Ovary (tissue), 9 donors: ENCODE measurements around the gene CISD2. TPM values are rescaled to one million over a fixed set of nuclear protein-coding genes. Genes with fewer than 3 reads are reported as not detected.
A peak's percentile ranks its signal among the peaks of the same experiment; 100 is the strongest.
"Not testable (repeated sequence)": the region's sequence is repeated elsewhere in the genome, so short reads cannot be mapped to it uniquely, and the experiment has no call there.

Experiments used
- DNase-seq, 5 donors: peaks; one replicate each; pipeline ENCODE4 v3.0.0-alpha.2; 2019 to 2020
- H3K27ac ChIP-seq, 2 donors: fragments of 200-600 bp; one replicate each; pipeline versions ENCODE4 v1.5.1 to v1.8.0; 2019 to 2022
- H3K27me3 ChIP-seq: fragments of 200-600 bp; one replicate; pipeline ENCODE4 v1.8.0; 2022
- H3K36me3 ChIP-seq: fragments of 200-600 bp; sonication (generic); one replicate; pipeline ENCODE4 v1.5.1; 2019
- H3K4me1 ChIP-seq: one replicate; pipeline ENCODE4 v1.8.1; 2013; ENCODE audit warnings: mild to moderate bottlenecking, moderate library complexity; ENCODE audit not compliant: insufficient read depth
- H3K4me3 ChIP-seq: fragments of 200-600 bp; sonication (generic); one replicate; pipeline ENCODE4 v1.5.1; 2017
- H3K9me3 ChIP-seq, 2 donors: fragments of 200-600 bp in 1 of 2; sonication (generic) in 1 of 2; one replicate each; pipeline versions ENCODE4 v1.5.1 to v1.8.1; 2013 to 2019; ENCODE audit warnings: mild to moderate bottlenecking in 1 of 2, moderate library complexity in 1 of 2
- CTCF ChIP-seq, 3 donors: fragments of 450-650 bp in 2 of 3; fragments of 200-600 bp in 1 of 3; IDR thresholded peaks; one replicate each; pipeline versions ENCODE4 v1.5.1 to v1.8.0; 2016 to 2022; ENCODE audit warnings: antibody characterized with exemption in 3 of 3, mild to moderate bottlenecking in 1 of 3
- EP300 ChIP-seq: sonication (generic); formaldehyde crosslinking; IDR thresholded peaks from one replicate; pipeline ENCODE4 v1.6.1; 2017; ENCODE audit warnings: antibody characterized with exemption
- POLR2A ChIP-seq: fragments of 450-650 bp; IDR thresholded peaks from one replicate; pipeline ENCODE4 v1.6.1; 2017; ENCODE audit warnings: antibody characterized with exemption, mild to moderate bottlenecking, moderate library complexity
- WGBS, 3 donors: extraction: QIAGEN DNeasy Blood & Tissue Kit in 1 of 3; methylation state at CpG; one replicate each; pipeline versions ENCODE4 v1.1.5 to v1.1.7; 2013 to 2017; 5-methylcytosine and 5-hydroxymethylcytosine counted together
- intact Hi-C, 4 donors: fragments of 100-400 bp; cut with DNase I; formaldehyde crosslinking; loops; one replicate each; pipeline versions ENCODE4 v1.11.0 to v1.15.1; 2022 to 2023
- polyA plus RNA-seq, 2 donors: library from polyadenylated mRNA; stranded (reverse); fragments of 200-250 nt in 1 of 2; fragments of 350-450 nt in 1 of 2; fragmentation: Illumina TruSeq in 1 of 2; extraction: RNeasy Lipid Tissue Mini Kit (QIAGEN cat#74804) in 1 of 2; gene quantifications; one replicate each; pipeline ENCODE4 v1.2.3, GENCODE V29; 2013 to 2014
- total RNA-seq, 7 donors: library from RNA; depleted of rRNA in 2 of 7; stranded (reverse); fragments of >200 nt in 2 of 7; fragmentation: NEBNext Ultra II Directional in 3 of 7; extraction: Animal tissue kit (Norgen Biotek cat#: 25700) in 3 of 7; gene quantifications; one replicate each; pipeline versions ENCODE4 v1.1.0 to v1.2.4, GENCODE V29; 2016 to 2023
- donor health status: DM: no; HTN: no; CAD: no; lungs with moderate emphysema.
- donor health status: DM: no; HTN: no; CAD: no.
- donor health status: Bipolar disorder and iron deficiency.
- donor health status: DM: yes; HTN: yes; CAD: no.
- donor health status: DM: no; HTN: no; CAD: no.
- donor health status: DM: yes; HTN: yes; CAD: no.

Gene CISD2
- total and polyA plus RNA-seq, 9 donors: 7.9 to 27.1 (median 19.1) TPM

GRCh38 chr4:102867278-102868152 lies 1.3 kb upstream of the CISD2 start:
- WGBS, 3 donors: 66 to 81% (median 74%) methylated on average over 12 of the region's 12 CpGs
- Histone ChIP-seq H3K27me3 (no peaks in the 10 kb centered on the region), H3K4me3 (peak overlapping the region; percentile 63), H3K9me3 (no peaks in the 10 kb centered on the region), H3K4me1 (no peaks in the 10 kb centered on the region), H3K36me3 (no peaks in the 10 kb centered on the region), H3K27ac (peak overlapping the region; percentile 89 to 93)
- DNase-seq: no peak
- intact Hi-C loops: loop anchor here in 2 of 4 donors (1.0 to 2.0 kb wide), 3 partner anchors 39 to 367 kb away; partner anchors contain the start of genes NFKB1 (in 1 of the 2) and UBE2D3 (in 1 of the 2)
- TF ChIP-seq EP300 (no peak), CTCF (IDR thresholded peaks at IDR 0.05) (no peak), POLR2A (no peak)

- H3K4me3 ChIP-seq: peak overlapping the region; percentile 63
- DNase-seq: peak; percentile 18 to 68 (median 53)
- intact Hi-C loops: loop anchor here in 2 of 4 donors (1.0 to 2.0 kb wide), 3 partner anchors 40 to 367 kb away; partner anchors contain the start of genes NFKB1 (in 1 of the 2) and UBE2D3 (in 1 of the 2)
- no peaks in the 10 kb centered on the region for H3K27me3 ChIP-seq
- no peak for TF ChIP-seq POLR2A
- TF ChIP-seq CTCF (IDR thresholded peaks at IDR 0.05): no peak
- TF ChIP-seq EP300: no peak
- H3K4me1 ChIP-seq: no peaks in the 10 kb centered on the region
- H3K36me3 ChIP-seq: no peaks in the 10 kb centered on the region
- H3K27ac ChIP-seq: peak overlapping the region; percentile 89 to 93
- H3K9me3 ChIP-seq: no peaks in the 10 kb centered on the region
- WGBS, 3 donors: 5 to 16% (median 8%) methylated on average over 23 of the region's 23 CpGs
Measured at GRCh38 chr4:102868153-102868780, 525 bp upstream of the CISD2 start.

- TF ChIP-seq CTCF (IDR thresholded peaks at IDR 0.05): no peak
- no peak for TF ChIP-seq POLR2A
- no peak for TF ChIP-seq EP300
- H3K4me3 ChIP-seq: peak overlapping the region; percentile 63
- 5 to 8% (median 5%) methylated on average over 19 of the region's 19 CpGs for WGBS, 3 donors
- H3K36me3 ChIP-seq: no peaks in the 10 kb centered on the region
- H3K4me1 ChIP-seq: peaks cover 2% of the 10 kb centered on the region
- H3K9me3 ChIP-seq: no peaks in the 10 kb centered on the region
- intact Hi-C loops: loop anchor here in 1 of 4 donors (2.0 kb wide), 2 partner anchors 43 to 369 kb away; partner anchors contain the start of genes NFKB1 and UBE2D3
- peak overlapping the region; percentile 89 to 93 for H3K27ac ChIP-seq
- no peaks in the 10 kb centered on the region for H3K27me3 ChIP-seq
- DNase-seq: no peak
Measured at GRCh38 chr4:102869569-102870197, 891 bp downstream of the CISD2 start.

- no peaks in the 10 kb centered on the region for H3K9me3 ChIP-seq
- intact Hi-C loops: no loop called here
- H3K27me3 ChIP-seq: no peaks in the 10 kb centered on the region
- WGBS, 3 donors: 40 to 70% (median 42%) methylated on average over 2 of the region's 2 CpGs
- TF ChIP-seq CTCF (IDR thresholded peaks at IDR 0.05) (no peak), EP300 (no peak), POLR2A (no peak)
- H3K4me3 ChIP-seq: no peak overlapping the region
- H3K4me1 ChIP-seq: peaks cover 2% of the 10 kb centered on the region
- DNase-seq: no peak
- H3K27ac ChIP-seq: no peak overlapping the region
- H3K36me3 ChIP-seq: no peaks in the 10 kb centered on the region
Measured at GRCh38 chr4:102871772-102872171, 3.0 kb downstream of the CISD2 start.

- 97 to 100% (median 98%) methylated on average over 3 of the region's 3 CpGs for WGBS, 3 donors
- H3K27me3 ChIP-seq, DNase-seq, H3K9me3 ChIP-seq, intact Hi-C loops, H3K4me3 ChIP-seq, H3K36me3 ChIP-seq, H3K27ac ChIP-seq, H3K4me1 ChIP-seq: not testable (repeated sequence)
Measured at GRCh38 chr4:102877477-102878106, 8.8 kb downstream of the CISD2 start.

GRCh38 chr4:102878349-102878748 lies 9.6 kb downstream of the CISD2 start:
- not testable (repeated sequence) for DNase-seq, H3K27ac ChIP-seq

More at GRCh38 chr4:102878349-102878748, 9.6 kb downstream of the CISD2 start:
- H3K4me1 ChIP-seq, H3K9me3 ChIP-seq, H3K36me3 ChIP-seq, H3K27me3 ChIP-seq, H3K4me3 ChIP-seq, intact Hi-C loops: not testable (repeated sequence)
- WGBS, 3 donors: 66 to 92% (median 90%) methylated on average over 4 of the region's 4 CpGs
